PC-3 (cell line): Measurements from ENCODE around the gene SERPINB13. TPM values are rescaled to one million over a fixed set of nuclear protein-coding genes. Genes with fewer than 3 reads are reported as not detected.

Experiments used
- ATAC-seq: fragments of 200-7000 bp; cut with Tn5 transposase; 2 replicates; pipeline ENCODE4 v1.9.1; 2020; ENCODE audit warnings: mild to moderate bottlenecking, moderate library complexity
- BruUV-seq: library from RNA; stranded (reverse); fragments of 400-500 nt; replicated peaks from 2 replicates; lab custom pipeline; 2021; lab: Mats Ljungman, UMichigan
- CTCF ChIA-PET: fragments of 300-600 bp; sonication (Branson Sonifier 250); formaldehyde crosslinking; loops from one replicate; lab custom pipeline; 2022; ENCODE audit warnings: antibody characterized with exemption; lab: Charles Lee
- POLR2A ChIA-PET: fragments of 300-600 bp; sonication (Branson Sonifier 250); formaldehyde crosslinking; loops from one replicate; lab custom pipeline; 2022; ENCODE audit warnings: antibody characterized with exemption; ENCODE audit not compliant: unreplicated experiment; lab: Charles Lee
- DNase-seq: peaks from one replicate; pipeline ENCODE4 v3.0.0-alpha.2; 2015
- H2AFZ ChIP-seq: fragments of 300-600 bp; sonication (generic); 2 replicates; pipeline ENCODE4 v1.6.0; 2016; ENCODE audit warnings: antibody characterized with exemption, low read length
- H3F3A ChIP-seq: fragments of 300-600 bp; sonication (generic); one replicate; pipeline ENCODE4 v1.6.0; 2017; ENCODE audit warnings: antibody characterized with exemption, low read length, control low read depth, mild to moderate bottlenecking; ENCODE audit not compliant: unreplicated experiment
- H3K27ac ChIP-seq: fragments of 300-600 bp; sonication (generic); 2 replicates; pipeline ENCODE4 v1.5.1; 2016; ENCODE audit warnings: mild to moderate bottlenecking, low read length
- H3K27me3 ChIP-seq: fragments of 300-600 bp; sonication (generic); 2 replicates; pipeline ENCODE4 v1.6.1; 2016; ENCODE audit warnings: low read length, mixed read lengths
- H3K36me3 ChIP-seq: fragments of 300-600 bp; sonication (generic); 2 replicates; pipeline ENCODE4 v1.6.1; 2016; ENCODE audit warnings: low read depth, mixed run types, low read length, mixed read lengths
- H3K4me1 ChIP-seq: fragments of 300-600 bp; sonication (generic); 2 replicates; pipeline ENCODE4 v1.5.1; 2016; ENCODE audit warnings: low read length; ENCODE audit not compliant: insufficient read depth
- H3K4me2 ChIP-seq: fragments of 300-600 bp; sonication (generic); 2 replicates; pipeline ENCODE4 v1.6.0; 2016; ENCODE audit warnings: low read length
- H3K4me3 ChIP-seq: fragments of 300-600 bp; sonication (generic); 2 replicates; pipeline ENCODE4 v1.5.1; 2016; ENCODE audit warnings: mild to moderate bottlenecking, low read length, mixed read lengths
- H3K79me2 ChIP-seq: fragments of 300-600 bp; sonication (generic); 2 replicates; pipeline ENCODE4 v1.6.1; 2017; ENCODE audit warnings: low read length, mixed read lengths
- H3K9ac ChIP-seq: fragments of 300-600 bp; sonication (generic); 2 replicates; pipeline ENCODE4 v1.6.0; 2016; ENCODE audit warnings: mild to moderate bottlenecking, low read length
- H3K9me2 ChIP-seq: fragments of 300-600 bp; sonication (generic); replicated peaks from 2 replicates; pipeline ENCODE4 v1.6.1; 2016; ENCODE audit warnings: mixed run types, low read length, mixed read lengths
- H3K9me3 ChIP-seq: fragments of 300-600 bp; sonication (generic); 2 replicates; pipeline ENCODE4 v1.6.1; 2016; ENCODE audit warnings: low read length, mixed read lengths
- H4K20me1 ChIP-seq: fragments of 300-600 bp; sonication (generic); 2 replicates; pipeline ENCODE4 v1.6.1; 2016; ENCODE audit warnings: low read length, mixed read lengths
- EZH2 ChIP-seq: fragments of 300-600 bp; sonication (generic); IDR thresholded peaks from one replicate; pipeline ENCODE4 v1.6.1; 2017; ENCODE audit warnings: antibody characterized with exemption, mild to moderate bottlenecking, low read length; ENCODE audit not compliant: unreplicated experiment
- EZH2phosphoT487 ChIP-seq: fragments of 300-600 bp; sonication (generic); IDR thresholded peaks from 2 replicates; pipeline ENCODE4 v1.6.1; 2018; ENCODE audit warnings: mild to moderate bottlenecking, antibody characterized with exemption, low read length, borderline replicate concordance
- intact Hi-C: fragments of 100-400 bp; cut with micrococcal nuclease; formaldehyde crosslinking; loops from 2 replicates; pipeline ENCODE4 v1.9.0; 2023
- total RNA-seq: library from RNA; depleted of rRNA; stranded (reverse); fragments of >200 nt; gene quantifications from 2 replicates; pipeline ENCODE4 v1.2.3, GENCODE V29; 2014
- TF ChIP-seq, protein P1 (sequence below): fragments of 300-600 bp; sonication (generic); conservative IDR thresholded peaks from 2 replicates; pipeline ENCODE4 v1.5.1; 2017; ENCODE audit warnings: antibody characterized with exemption, low read depth, mild to moderate bottlenecking, low read length

SERPINB13 gene
- total RNA-seq, 1 experiment from 2014 or later: not detected

GRCh38 chr18:63564561-63564960 lies 22.6 kb upstream of the SERPINB13 start:
- POLR2A ChIA-PET: no interaction called here
- Histone ChIP-seq H3K9ac (no peak overlapping the region), H3K36me3 (no peaks in the 10 kb centered on the region), H3K9me3 (no peaks in the 10 kb centered on the region), H3K4me2 (no peak overlapping the region), H3K27ac (no peak overlapping the region), H3K4me1 (no peaks in the 10 kb centered on the region), H3K4me3 (no peak overlapping the region), H3F3A (no peaks in the 10 kb centered on the region), H2AFZ (no peak overlapping the region), H4K20me1 (no peaks in the 10 kb centered on the region), H3K79me2 (no peaks in the 10 kb centered on the region), H3K27me3 (no peaks in the 10 kb centered on the region), H3K9me2 (no peaks in the 10 kb centered on the region)
- TF ChIP-seq EZH2phosphoT487 (no peak), EZH2 (no peak)
- TF ChIP-seq, protein P1, sequence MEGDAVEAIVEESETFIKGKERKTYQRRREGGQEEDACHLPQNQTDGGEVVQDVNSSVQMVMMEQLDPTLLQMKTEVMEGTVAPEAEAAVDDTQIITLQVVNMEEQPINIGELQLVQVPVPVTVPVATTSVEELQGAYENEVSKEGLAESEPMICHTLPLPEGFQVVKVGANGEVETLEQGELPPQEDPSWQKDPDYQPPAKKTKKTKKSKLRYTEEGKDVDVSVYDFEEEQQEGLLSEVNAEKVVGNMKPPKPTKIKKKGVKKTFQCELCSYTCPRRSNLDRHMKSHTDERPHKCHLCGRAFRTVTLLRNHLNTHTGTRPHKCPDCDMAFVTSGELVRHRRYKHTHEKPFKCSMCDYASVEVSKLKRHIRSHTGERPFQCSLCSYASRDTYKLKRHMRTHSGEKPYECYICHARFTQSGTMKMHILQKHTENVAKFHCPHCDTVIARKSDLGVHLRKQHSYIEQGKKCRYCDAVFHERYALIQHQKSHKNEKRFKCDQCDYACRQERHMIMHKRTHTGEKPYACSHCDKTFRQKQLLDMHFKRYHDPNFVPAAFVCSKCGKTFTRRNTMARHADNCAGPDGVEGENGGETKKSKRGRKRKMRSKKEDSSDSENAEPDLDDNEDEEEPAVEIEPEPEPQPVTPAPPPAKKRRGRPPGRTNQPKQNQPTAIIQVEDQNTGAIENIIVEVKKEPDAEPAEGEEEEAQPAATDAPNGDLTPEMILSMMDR: no peak
- CTCF ChIA-PET: no interaction called here
- ATAC-seq (no peak), DNase-seq (no peak)
- no TSS peak for BruUV-seq
- intact Hi-C loops: no loop called here

GRCh38 chr18:63567276-63567675 lies 19.9 kb upstream of the SERPINB13 start:
- no TSS peak for BruUV-seq
- Histone ChIP-seq H3K9ac (no peak overlapping the region), H3K27me3 (no peaks in the 10 kb centered on the region), H3K36me3 (no peaks in the 10 kb centered on the region), H3K79me2 (no peaks in the 10 kb centered on the region), H3K4me1 (no peaks in the 10 kb centered on the region), H3K4me2 (no peak overlapping the region), H3F3A (no peaks in the 10 kb centered on the region), H3K27ac (no peak overlapping the region), H4K20me1 (no peaks in the 10 kb centered on the region), H3K9me2 (no peaks in the 10 kb centered on the region), H3K9me3 (no peaks in the 10 kb centered on the region), H2AFZ (no peak overlapping the region), H3K4me3 (no peak overlapping the region)
- CTCF ChIA-PET: no interaction called here
- POLR2A ChIA-PET: no interaction called here
- intact Hi-C loops: no loop called here
- DNase-seq: no peak
- TF ChIP-seq EZH2: no peak
- TF ChIP-seq EZH2phosphoT487: no peak
- TF ChIP-seq, protein P1: no peak
- no peak for ATAC-seq

GRCh38 chr18:63567825-63568224 lies 19.3 kb upstream of the SERPINB13 start:
- Histone ChIP-seq H3K9me3 (no peaks in the 10 kb centered on the region), H3K9me2 (no peaks in the 10 kb centered on the region), H3K36me3 (no peaks in the 10 kb centered on the region), H2AFZ (no peak overlapping the region), H3K4me3 (no peak overlapping the region), H3K79me2 (no peaks in the 10 kb centered on the region), H4K20me1 (no peaks in the 10 kb centered on the region), H3K27me3 (no peaks in the 10 kb centered on the region), H3K4me1 (no peaks in the 10 kb centered on the region), H3K9ac (no peak overlapping the region), H3K4me2 (no peak overlapping the region), H3K27ac (no peak overlapping the region), H3F3A (no peaks in the 10 kb centered on the region)
- CTCF ChIA-PET: no interaction called here
- POLR2A ChIA-PET: no interaction called here
- no TSS peak for BruUV-seq
- intact Hi-C loops: no loop called here
- no peak for TF ChIP-seq EZH2phosphoT487
- TF ChIP-seq, protein P1: no peak
- TF ChIP-seq EZH2: no peak
- ATAC-seq (no peak), DNase-seq (no peak)
